ENCODE data around the gene RILPL1. TPM values are rescaled to one million over a fixed set of nuclear protein-coding genes. Genes with fewer than 3 reads are reported as not detected.

Gene RILPL1
- total RNA-seq, 1 experiment from 2014 or later: 18.8 TPM

DNA sequence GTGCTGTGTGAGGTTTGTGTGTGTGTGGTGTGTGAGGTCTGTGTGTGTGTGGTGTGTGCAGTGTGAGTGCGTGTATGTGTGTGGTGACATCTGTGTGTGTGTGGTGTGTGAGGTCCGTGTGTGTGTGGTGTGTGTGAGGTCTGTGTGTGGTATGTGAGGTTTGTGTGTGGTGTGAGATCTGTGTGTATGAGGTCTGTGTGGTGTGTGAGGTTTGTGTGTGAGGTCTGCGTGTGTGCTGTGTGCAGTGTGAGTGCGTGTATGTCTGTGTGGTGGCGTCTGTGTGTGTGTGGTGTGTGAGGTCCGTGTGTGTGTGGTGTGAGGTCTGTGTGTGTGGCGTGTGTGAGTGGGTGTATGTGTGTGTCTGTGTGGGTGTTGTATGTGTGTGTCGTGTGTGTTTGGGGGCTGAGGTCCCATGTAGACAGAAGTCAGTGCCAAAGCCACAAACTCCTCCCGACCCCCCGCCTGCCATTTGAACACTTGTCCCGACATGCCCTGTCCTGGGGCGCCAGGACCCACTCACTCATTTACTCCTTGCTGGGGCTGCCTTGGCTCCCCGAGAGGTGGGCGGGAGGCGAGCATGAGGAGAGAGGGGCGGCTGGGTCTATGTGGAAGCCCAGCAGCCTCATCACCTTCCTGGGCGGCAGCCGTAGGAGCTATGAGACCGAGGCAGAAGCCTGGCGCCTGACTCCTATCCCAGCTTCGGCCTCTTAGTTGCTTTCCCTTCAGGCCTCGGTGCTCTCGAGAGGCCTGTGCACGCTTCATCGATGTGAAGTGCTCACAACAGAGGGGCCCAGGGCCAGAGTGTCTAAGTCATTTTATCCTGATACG is 20.5 kb downstream of the RILPL1 start:
- ATAC-seq: no peak; the same call in 1 of the 2 replicates
- H3K4me1 ChIP-seq (ENCODE audit: insufficient read depth, low read length): no peaks in the 10 kb centered on the region
- H3F3A ChIP-seq (ENCODE audit: low read length, unreplicated experiment): no peaks in the 10 kb centered on the region
- H2AFZ ChIP-seq (ENCODE audit: low read length): no peak overlapping the region
- H3K9me3 ChIP-seq (ENCODE audit: low read length): no peaks in the 10 kb centered on the region
- H3K79me2 ChIP-seq (ENCODE audit: low read length): no peaks in the 10 kb centered on the region
- peaks cover 9% of the 10 kb centered on the region for H3K36me3 ChIP-seq (ENCODE audit: low read depth, low read length)
- H3K27me3 ChIP-seq (ENCODE audit: low read length): no peaks in the 10 kb centered on the region
- TF ChIP-seq EZH2phosphoT487 (IDR thresholded peaks at IDR 0.05; ENCODE audit: borderline replicate concordance, low read length): no peak
- TF ChIP-seq CTCF (conservative IDR thresholded peaks at IDR 0.05; ENCODE audit: low read depth, low read length): no peak
- no peak for TF ChIP-seq EZH2 (IDR thresholded peaks at IDR 0.05; ENCODE audit: low read length, unreplicated experiment)
- no TSS peak for BruUV-seq (replicated peaks)
- intact Hi-C loops (cut with micrococcal nuclease): no loop called here
- H3K4me2 ChIP-seq (ENCODE audit: low read length): no peak overlapping the region
- H4K20me1 ChIP-seq (ENCODE audit: low read length): no peaks in the 10 kb centered on the region
- no peak for DNase-seq
- no peak overlapping the region for H3K9ac ChIP-seq (ENCODE audit: low read length)
- H3K4me3 ChIP-seq (ENCODE audit: low read length): no peak overlapping the region
- H3K27ac ChIP-seq (ENCODE audit: low read length): no peak overlapping the region
- ChIA-PET CTCF (no interaction called here), POLR2A (ENCODE audit: unreplicated experiment) (no interaction called here)
- no peaks in the 10 kb centered on the region for H3K9me2 ChIP-seq (replicated peaks; ENCODE audit: low read length)

GRCh38 chr12:123506843-123507236 is 26.7 kb downstream of the RILPL1 start:
- H3K79me2 ChIP-seq (ENCODE audit: low read length): no peaks in the 10 kb centered on the region
- H3K9me2 ChIP-seq (replicated peaks; ENCODE audit: low read length): no peaks in the 10 kb centered on the region
- H4K20me1 ChIP-seq (ENCODE audit: low read length): no peaks in the 10 kb centered on the region
- TF ChIP-seq CTCF (conservative IDR thresholded peaks at IDR 0.05; ENCODE audit: low read depth, low read length): no peak
- TF ChIP-seq EZH2phosphoT487 (IDR thresholded peaks at IDR 0.05; ENCODE audit: borderline replicate concordance, low read length): no peak
- TF ChIP-seq EZH2 (IDR thresholded peaks at IDR 0.05; ENCODE audit: low read length, unreplicated experiment): no peak
- H3K27me3 ChIP-seq (ENCODE audit: low read length): no peaks in the 10 kb centered on the region
- no peaks in the 10 kb centered on the region for H3F3A ChIP-seq (ENCODE audit: low read length, unreplicated experiment)
- peaks cover 8% of the 10 kb centered on the region for H3K36me3 ChIP-seq (ENCODE audit: low read depth, low read length)
- ATAC-seq: no peak
- DNase-seq: no peak
- POLR2A ChIA-PET (ENCODE audit: unreplicated experiment): interaction anchor here (0.6 kb wide), 1 partner anchor 32 kb away, joined by 4 read pairs; no protein-coding TSS in a partner anchor
- no TSS peak for BruUV-seq (replicated peaks)
- H3K27ac ChIP-seq (ENCODE audit: low read length): no peak overlapping the region
- no peak overlapping the region for H3K9ac ChIP-seq (ENCODE audit: low read length)
- intact Hi-C loops (cut with micrococcal nuclease): no loop called here
- H3K4me1 ChIP-seq (ENCODE audit: insufficient read depth, low read length): no peaks in the 10 kb centered on the region
- no peak overlapping the region for H3K4me3 ChIP-seq (ENCODE audit: low read length)
- no peak overlapping the region for H3K4me2 ChIP-seq (ENCODE audit: low read length)
- CTCF ChIA-PET: no interaction called here
- no peaks in the 10 kb centered on the region for H3K9me3 ChIP-seq (ENCODE audit: low read length)
- no peak overlapping the region for H2AFZ ChIP-seq (ENCODE audit: low read length)

Data from PC-3 (cell line).